Measurements from ENCODE around the gene LMTK3.

GRCh38 chr19:48487544-48487943 is 24.1 kb downstream of the LMTK3 start:
- TF ChIP-seq CTCF (IDR thresholded peaks at IDR 0.05) (no peak), POLR2A (IDR thresholded peaks at IDR 0.05; ENCODE audit: low read depth) (no peak), POLR2AphosphoS5 (IDR thresholded peaks at IDR 0.05) (no peak), EP300 (IDR thresholded peaks at IDR 0.05) (no peak)
